ENCODE data around the gene PDHX.
"Not testable (repeated sequence)": the region's sequence is repeated elsewhere in the genome, so short reads cannot be mapped to it uniquely, and the experiment has no call there.

PDHX gene

DNA sequence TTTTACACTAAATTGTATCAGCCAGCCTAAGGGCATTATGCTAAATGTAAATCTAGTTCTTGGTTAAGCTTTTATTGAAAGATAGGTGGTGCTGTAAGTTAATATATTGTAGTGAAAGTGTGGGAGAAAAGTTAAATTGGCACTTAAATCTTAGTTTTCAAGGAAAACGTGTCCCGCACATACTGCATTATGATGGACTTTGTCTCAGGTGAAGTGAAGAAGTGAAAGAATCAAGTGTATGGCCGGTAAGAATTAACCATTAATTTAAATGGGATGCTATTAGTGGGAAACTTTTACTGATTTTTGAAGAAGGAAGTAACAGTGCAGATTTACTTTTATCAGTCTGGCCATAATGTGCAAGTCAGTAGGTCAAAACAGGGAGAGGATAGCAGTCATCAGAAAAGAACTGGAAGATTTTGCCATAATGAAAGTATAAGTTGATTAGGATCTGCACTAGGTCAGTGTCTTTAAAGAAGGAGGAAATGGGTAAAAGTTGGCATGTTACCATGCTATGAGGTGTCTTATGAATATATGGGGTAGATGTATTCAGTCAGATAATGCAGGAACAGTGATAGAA is 81.6 kb downstream of the PDHX start:
- peak in 1 of 2 experiments; percentile 61 for DNase-seq

DNA sequence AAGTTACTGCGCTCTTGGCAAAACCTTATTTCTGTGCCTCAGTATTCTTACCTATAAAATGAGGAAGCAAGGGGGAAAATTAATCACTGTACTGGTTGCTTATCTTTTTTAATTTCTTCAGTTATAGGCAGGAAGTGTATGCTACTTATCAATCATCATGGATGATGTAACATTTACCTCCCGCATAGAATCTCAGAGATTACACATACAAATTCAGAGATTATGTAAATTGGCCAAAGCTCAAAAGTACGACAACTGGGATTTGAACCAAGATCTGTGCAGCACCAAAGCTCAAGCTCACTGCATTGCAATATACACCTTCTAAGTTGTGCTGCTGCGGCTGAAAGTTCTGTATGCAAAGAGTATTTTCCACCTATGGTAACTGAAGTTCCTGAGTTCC is 83.0 kb downstream of the PDHX start:
- DNase-seq = no peak

DNA sequence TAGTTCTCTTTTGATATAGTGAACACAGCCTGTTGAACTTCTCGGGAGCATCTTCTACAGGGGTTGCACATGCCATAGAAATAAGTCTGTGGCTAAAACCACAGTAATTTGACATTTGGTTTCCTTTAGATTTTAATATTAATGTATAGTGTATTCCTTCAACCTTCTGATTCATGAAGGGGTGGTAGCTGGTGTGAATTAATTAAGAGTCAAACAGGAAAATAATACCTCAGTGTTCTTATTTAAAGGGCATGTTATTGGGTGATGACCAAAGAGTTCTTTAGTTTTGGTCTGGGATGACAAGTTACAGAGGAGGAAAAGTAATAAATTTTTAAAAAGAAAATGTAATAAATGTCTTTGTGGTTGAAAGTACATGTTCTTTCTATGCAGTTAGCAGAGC is 86.8 kb downstream of the PDHX start:
- DNase-seq = no peak

DNA sequence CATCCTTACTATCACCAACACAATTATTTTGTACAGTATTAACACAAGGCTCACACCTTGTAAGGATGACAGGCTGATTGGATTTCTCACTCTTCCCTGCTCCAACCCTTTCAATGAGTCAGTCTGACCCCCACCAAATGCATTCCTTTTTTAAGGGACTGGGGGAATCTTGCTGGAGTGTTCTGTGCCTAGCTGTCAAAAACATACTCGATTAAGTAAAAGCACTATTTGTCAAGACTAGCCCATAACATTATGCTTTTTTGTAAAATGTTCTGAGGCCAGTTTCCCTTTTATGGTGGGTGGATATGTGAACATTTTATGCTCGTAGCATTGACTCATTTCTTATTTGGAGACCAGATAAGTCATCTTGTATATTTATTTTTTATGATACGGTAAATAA is 87.2 kb downstream of the PDHX start:
- no peak for DNase-seq

DNA sequence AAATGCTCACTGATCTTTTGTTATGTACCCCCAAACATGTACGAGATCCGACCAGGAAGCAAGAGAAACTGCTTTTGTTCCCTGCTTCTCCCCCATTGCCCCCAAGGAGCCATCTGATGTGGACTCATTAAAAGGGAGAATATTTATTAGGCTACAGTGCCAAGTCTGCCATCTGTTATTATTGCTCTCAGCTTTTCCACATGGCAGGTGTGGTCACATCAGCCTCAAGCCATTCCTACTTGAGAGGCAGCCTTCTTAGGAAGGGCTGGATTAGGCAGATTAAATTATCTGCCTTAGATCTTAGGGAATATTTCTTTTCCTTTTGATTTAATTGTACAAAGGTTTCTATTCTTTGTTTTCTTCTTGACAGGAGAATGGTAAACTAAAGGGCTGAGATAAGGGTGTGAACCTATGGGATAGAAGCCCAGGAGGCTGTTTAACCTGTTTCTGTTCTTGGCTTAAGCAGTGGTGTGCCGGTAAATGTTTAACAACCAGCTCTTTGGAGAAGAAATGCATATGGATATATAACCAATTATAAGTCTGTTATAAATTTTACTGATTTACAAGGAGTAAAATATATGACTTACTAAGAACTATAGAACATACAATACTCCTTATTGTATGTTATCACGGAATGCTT is 88.8 kb downstream of the PDHX start:
- no peak for DNase-seq

DNA sequence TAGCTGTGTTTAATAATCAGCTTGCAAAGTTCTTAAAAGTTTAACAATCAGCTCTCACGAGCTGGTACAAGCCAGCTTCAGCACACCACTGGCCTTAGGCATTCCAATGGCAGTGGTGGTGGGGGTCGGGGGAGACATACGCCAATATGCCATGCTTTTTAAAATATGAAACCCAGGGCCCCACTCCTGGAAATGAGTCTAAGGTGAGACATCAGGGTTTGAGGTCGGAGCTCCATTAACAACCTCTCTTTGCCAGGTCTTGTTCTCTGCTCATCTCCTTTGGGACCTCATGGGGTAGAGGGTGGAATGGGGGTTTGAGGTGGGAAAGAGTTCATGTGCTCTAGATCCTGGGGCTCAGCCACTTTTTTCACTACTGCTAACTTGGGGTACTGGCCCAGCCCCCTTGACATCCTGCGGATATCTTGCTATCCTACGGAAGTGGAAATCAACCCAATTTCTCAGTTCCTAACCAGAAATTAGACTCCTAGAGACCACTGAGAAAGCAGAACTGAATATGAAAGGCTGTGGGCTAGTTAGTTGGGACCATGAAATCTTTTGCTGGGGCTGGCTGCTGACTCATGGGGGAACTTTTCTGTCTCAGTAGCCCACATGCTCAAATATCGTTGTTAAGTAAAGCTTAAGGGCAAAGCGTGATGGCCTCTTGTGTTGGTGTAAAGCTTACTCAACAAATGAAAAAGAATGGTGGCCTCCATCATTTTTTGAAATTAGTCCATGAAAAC is 90.1 kb downstream of the PDHX start:
- no peak for DNase-seq

DNA sequence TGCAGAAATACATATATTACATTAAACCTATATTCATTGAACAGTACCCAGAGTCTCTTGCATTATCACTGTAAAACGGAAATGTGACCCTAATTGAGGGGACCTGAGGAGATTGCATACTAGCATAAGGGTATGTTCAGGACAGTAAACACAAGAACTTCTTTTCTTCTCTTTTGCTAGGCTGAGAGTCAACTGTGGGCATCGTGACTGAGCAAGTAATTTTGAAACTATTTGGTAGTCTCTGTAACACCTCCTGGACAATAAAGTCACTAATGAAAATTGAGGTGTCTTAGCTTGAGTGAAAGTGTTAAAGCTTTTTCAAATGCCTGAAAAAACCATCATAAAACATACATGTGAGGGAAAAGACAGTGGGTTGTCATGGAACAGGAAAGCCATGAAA is 90.9 kb downstream of the PDHX start:
- no peak for DNase-seq

DNA sequence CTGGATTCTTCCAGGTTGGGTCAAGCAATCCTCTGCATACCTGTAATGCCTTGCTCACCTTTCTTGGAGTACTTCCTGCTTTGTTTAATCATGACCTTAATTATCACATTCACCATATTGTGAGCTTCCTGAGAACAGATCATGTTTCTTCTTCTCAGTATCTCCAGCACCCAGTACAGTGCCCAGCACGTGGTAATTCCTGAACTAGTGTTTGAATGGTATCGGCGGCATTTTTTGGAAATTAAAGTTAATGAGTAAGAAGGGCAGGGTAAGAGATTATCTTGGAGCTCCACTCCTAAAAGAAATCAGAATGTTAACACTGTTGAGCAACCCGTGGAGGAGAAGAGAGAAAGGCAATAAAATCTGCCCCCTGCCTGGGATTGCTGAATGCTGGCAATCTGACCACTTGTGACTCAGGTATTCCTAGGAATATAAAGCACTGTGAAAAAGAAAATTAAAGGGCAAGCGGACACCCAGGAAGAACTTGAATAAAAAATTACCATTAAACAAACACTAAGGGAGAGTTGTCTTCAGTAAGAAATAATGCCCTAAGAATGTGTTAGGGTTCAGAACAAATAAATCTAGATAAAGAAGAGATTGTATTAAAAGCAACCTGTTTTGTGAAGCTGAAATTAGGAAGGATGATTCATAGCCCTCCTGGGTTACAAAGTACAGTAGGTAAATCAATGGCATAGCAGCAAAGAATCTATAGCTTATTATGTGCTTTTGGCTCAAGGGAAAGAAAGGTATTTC is 92.9 kb downstream of the PDHX start:
- DNase-seq = peak in 1 of 2 experiments; percentile 28

DNA sequence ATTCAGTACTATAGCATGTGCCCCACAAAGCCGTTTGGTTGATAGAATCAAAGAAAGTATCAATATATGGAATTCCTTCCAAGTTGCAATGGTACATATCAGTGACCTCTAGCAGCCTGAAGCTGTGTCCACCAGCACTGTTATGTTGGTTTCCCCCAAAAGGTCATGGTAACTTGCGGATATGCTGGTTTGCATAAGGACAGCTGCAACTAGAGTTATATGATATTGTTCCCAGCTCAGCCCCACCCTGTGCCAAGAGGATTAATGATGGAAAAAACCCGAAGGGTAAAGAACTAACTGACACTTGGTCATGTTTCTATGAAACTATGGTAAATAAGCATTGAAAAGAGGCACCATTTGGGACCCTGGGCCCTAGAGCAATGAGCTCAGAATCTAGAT is 93.5 kb downstream of the PDHX start:
- DNase-seq = no peak

DNA sequence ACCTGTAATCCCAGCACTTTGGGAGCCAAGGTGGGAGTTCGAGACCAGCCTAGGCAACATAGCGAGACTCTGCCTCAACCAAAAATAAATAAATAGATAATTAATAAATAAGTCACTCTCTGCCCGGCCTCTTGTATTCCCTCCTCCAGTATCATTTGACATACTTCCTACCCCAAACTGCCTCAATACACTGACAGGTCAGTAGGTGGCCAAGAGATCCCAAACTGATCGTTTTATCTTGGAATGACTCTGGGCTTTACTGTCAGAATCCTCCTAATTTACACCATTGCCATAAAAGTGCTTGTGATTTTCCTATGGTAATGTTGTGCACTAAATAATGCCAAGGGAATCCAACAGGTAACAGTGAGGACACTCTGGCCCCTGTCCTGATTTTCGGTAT is 94.2 kb downstream of the PDHX start:
- DNase-seq = no peak

DNA sequence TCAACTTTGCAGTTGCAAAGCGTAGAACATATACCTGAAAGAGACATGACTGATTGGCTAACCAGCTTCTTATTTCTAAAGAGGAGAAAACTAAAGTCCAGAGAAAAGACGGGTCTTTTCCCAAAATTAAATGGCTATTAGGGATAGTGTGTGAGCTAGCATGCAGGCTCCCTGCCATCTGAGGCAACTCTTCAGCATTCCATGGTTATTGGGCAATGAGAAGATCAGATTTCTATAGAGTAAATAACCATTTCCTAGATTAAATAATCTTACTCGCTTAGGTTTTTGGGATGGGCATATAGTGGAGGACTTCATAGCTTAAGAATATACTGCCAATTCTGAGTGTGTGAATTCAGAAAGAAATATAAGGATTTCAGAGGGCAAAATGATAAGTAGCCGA is 95.0 kb downstream of the PDHX start:
- no peak for DNase-seq

DNA sequence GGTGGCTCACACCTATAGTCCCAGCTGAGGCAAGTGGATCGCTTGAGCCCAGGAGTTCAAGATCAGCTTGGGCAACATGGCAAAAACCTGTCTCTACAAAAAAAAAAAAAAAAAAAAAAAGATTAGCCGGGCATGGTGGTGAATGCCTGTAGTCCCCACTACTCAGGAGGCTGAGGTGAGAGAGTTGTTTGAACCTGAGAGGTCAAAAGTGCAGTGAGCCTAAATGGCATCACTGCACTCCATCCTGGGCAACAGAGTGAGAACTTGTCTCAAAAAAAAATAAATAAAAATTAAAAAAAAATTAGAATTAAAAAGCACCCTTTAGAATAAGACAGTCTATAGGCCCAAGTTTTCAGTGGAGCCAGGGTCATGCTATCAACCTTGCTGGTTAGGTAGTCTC is 95.5 kb downstream of the PDHX start:
- no peak for DNase-seq

DNA sequence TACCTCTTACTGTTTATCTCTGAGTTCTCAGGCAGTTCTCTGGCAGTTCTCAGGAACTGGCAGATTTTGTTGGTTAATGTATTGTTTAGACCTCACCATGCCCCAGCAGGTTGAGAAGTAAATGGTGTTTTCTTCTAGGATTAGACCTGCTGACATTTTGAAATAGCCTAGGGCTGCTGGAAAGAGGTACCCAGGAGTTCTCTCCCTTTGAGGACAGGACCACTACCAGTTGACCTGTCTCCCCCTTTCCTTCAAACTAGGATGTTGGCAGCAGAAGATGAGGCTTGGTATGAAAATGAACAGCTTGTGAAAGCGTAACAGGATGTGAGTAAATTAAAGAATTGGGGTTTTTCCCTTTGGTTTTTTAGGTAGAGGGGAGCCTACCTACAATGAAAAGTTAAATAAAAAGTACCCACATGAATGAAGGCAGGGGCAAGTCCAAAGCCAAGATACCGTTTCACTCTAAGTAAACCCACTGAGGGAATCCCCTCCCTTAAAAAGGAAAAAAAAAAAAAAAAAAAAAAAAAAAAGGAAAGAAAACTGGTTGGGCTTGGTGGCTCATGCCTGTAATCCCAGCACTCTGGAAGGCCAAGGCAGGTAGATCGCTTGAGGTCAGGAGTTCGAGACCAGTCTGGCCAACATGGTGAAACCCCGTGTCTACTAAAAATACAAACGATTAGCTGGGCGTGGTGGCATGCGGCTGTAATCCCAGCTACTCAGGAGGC is 96.2 kb downstream of the PDHX start:
- DNase-seq = no peak

DNA sequence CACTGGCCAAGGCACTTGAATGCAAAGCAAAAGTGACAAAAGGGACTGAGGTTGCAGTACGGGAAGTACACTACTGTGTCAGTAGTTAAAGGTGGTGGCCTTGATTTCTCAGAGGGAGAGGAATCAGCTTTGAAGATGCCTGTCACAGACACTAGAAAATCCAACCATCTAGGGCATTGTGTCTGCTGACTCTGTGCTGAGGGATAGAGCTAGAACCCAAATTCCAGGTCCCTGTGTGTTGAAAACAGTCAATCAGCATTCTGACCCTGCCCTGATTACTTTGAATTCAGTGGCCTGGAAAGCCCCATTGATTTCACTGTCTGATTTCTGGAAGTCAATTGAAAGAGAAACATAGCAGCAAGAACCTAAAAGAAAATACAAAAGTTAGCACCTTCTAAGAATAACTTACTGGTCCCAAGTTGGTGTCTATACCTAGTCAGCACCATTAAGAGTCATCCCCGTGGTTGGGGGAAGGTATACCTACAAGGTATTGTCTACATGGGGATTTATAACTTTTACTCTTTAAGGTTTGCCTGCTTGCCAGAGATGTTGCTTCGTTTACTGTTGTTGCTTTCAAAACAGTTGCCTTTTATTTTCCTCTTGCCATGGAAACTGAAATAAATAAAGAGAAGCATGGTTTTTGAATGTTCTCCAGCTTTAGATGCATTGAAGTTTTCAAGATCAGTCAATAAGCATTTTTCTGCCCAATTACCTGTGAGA is 97.3 kb downstream of the PDHX start:
- DNase-seq = peak in 1 of 2 experiments; percentile 11

DNA sequence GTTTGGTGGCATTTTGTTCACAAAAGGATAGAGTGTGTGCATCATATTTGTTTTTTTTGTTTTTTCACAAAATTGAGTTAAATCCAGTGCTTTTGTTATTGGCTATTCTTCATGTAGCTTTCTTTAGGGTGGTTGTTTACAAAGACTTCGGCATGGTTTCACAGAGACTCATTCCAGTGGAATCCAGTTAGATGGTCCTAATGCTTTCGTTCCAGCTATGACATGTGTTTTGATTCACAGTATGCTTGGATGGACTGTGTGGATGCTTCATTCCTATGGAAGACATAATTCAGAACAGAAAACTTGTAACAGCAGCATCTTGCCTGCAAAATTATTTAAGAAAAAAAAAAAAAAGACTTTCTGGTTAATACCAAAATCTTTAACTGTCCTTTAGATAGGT is 97.9 kb downstream of the PDHX start:
- no peak for DNase-seq

DNA sequence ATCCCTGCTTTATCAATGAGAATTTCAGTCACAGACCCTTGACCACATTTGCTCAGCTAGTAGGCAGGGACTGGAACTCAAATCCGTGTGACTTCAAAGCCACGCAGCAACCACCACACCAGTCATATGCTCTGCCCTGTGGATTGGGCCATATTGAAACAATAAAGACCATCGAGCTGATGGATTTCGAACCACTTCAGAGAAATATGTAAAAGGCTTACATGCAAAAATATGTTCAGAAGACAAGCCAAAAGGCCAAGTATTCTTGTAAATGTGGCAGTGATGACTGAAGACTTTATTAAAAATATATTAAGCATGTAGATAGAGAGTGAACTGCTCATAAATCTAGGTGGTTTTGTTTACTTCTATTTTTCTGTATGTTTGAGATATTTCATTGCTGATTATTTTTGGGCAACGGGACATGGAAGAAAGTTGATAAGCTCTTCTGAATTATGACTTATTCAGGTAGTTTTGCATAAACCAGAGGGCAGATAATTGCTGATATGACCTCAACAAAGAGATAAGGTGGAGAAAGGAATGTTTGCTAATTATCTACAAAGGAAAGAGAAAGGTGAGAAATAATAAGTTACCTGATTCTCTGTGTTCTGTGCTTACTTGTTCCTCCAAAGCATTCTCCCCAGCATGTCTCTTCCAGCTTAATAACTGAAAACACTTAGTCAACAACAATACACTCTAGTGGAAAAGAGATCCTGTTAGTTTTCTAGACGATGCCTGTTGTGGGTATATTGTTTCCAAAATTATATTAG is 99.4 kb downstream of the PDHX start:
- no peak for DNase-seq

DNA sequence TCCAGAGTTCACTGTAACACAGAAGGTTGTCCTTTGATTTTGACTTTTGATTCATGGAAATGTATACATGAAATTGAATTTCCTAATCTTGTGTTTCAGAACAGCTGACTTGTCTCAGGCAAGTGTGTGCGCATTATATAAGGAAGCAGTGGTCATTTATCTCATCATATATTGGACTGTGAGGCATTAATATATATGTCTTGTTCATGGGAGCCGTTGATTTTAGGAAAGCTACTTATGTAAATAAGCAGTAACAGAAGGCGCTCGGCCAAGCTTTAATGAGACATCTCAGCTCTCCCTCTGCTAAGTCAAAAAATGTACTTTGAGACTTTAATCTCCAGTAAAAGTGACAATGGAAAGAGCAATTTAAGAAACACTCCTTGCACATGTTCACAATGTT is 100.5 kb downstream of the PDHX start:
- DNase-seq = no peak

DNA sequence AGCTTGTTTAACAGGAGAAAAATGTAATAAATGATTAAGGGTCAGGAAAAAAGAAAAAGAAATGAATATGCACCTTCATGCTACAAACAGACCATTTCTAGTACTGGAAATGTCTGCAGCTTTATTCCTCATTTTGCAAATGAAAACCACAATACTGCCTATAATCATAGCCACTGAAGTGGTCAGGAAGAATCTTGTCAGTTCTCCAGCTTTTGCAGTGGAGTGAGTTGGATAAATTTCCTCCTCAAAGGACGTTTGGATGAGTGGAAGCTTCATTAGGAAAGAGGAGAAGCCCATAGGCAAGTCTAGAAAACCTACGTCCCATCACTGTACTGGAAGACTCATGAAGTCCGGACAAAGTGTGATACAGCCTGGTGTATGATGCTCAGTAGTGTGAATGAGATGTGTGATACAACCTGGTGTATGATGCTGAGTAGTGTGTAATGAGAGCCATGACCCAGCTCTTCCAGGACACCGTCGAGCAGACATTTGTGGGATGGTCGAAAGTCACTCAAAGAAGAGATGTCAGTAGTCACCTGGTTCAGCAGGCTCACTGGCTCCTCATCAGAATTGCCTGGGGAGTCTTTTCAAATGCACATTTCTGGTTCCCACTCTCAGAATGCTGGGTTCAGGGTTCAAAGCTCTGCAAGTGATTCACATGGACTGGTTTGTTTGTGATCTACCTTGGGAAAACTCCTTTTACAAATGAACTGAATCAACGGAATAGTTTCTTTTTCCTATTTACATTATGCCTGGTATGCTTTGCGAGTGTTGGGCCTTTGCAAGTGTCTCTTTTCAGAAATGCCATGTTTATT is 101.3 kb downstream of the PDHX start:
- DNase-seq = no peak

DNA sequence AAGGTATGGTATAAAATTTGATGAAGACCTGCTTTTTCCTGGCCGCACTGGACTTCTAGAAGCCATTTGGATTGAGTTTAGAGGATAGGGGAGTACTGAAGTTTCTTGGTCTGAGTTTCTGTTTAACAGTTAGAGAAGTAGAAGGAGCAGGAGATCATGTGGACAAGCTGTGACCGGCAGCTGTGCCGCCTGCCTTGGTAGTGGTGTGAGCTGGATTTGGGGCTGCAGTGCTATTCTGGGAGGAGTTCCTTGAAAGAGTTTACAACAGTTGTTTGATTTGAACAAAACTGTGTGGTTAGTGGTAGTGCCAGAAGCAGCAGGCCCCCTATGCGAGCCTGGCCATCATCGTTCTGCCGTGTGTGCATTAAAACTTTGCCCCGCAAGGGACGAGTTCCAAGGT is 105.2 kb downstream of the PDHX start:
- DNase-seq = no peak

DNA sequence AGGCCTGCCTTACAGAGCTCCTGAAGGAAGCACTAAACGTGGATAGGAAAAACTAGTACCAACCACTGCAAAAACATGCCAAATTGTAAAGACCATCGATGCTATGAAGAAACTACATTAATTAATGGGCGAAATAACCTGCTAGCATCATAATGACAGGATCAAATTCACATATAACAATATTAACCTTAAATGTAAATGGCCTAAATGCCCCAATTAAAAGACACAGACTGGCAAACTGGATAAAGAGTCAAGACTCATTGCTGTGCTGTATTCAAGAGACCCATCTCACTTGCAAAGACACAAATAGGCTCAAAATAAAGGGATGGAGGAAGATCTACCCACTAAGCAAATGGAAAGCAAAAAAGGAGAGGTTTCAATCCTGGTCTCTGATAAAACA is 107.5 kb downstream of the PDHX start:
- DNase-seq = not testable (repeated sequence)

DNA sequence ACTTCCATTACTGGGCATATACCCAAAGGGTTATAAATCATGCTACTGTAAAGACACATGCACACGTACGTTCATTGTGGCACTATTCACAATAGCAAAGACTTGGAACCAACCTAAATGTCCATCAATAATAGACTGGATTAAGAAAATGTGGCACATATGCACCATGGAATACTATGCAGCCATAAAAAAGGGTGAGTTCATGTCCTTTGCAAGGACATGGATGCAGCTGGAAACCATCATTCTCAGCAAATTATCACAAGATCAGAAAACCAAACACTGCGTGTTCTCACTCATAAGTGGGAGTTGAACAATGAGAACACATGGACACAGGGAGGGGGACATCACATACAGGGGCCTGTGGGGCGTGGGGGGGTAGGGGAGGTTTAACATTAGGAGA is 111.6 kb downstream of the PDHX start:
- DNase-seq = not testable (repeated sequence)

Data from SW 1271 (cell line).